COLO668 (cell line): Measurements from ENCODE around the gene ADGRG3.

ENCODE experiments used
- DNase-seq: peaks from one replicate; lab custom pipeline; 2025; ENCODE audit not compliant: unreplicated experiment; lab: John Stamatoyannopoulos, UW

ADGRG3 gene

GRCh38 chr16:57668263-57668571, at the start of gene ADGRG3:
Gene ADGRG3 (plus strand): TSS chr16:57668306. CDS start chr16:57668348, 42 bp downstream.
- no peak for DNase-seq

GRCh38 chr16:57619133-57619605, 48.9 kb upstream of the ADGRG3 start:
- DNase-seq, result no peak

- DNase-seq, result peak; percentile 93
These were observed 48.3 kb upstream of the ADGRG3 start for GRCh38 chr16:57619606-57620334.

- peak; percentile 44 for DNase-seq
These were observed 47.5 kb upstream of the ADGRG3 start for GRCh38 chr16:57620335-57621231.

GRCh38 chr16:57621521-57622271, 46.4 kb upstream of the ADGRG3 start:
- peak; percentile 52 for DNase-seq

- no peak for DNase-seq
These were observed 45.5 kb upstream of the ADGRG3 start for GRCh38 chr16:57622361-57623250.

- DNase-seq, result peak; percentile 91
These were observed 44.7 kb upstream of the ADGRG3 start for GRCh38 chr16:57623251-57624043.

GRCh38 chr16:57624044-57624688, 43.9 kb upstream of the ADGRG3 start:
- no peak for DNase-seq

GRCh38 chr16:57624806-57625500, 43.2 kb upstream of the ADGRG3 start:
- no peak for DNase-seq

GRCh38 chr16:57626420-57627170, 41.5 kb upstream of the ADGRG3 start:
- no peak for DNase-seq

- no peak for DNase-seq
These were observed 40.8 kb upstream of the ADGRG3 start for GRCh38 chr16:57627184-57627871.

- peak; percentile 30 for DNase-seq
These were observed 39.9 kb upstream of the ADGRG3 start, which contains the start of gene ADGRG1 for GRCh38 chr16:57628008-57628781. Gene ADGRG1 (plus strand): TSS chr16:57628630. CDS start chr16:57650288, 21,658 bp downstream.

- no peak for DNase-seq
These were observed 39.3 kb upstream of the ADGRG3 start for GRCh38 chr16:57628783-57629293.

GRCh38 chr16:57629516-57630406, 38.3 kb upstream of the ADGRG3 start:
- DNase-seq, result no peak

GRCh38 chr16:57630407-57630797, 37.7 kb upstream of the ADGRG3 start:
- DNase-seq, result no peak
